HG02763 (cell line): Measurements from ENCODE around the gene GNB3.

ENCODE experiments used
- ATAC-seq: cut with Tn5 transposase; IDR thresholded peaks from one replicate; pipeline ENCODE4 v1.9.1; 2021; ENCODE audit warnings: mild to moderate bottlenecking, moderate library complexity; ENCODE audit not compliant: unreplicated experiment

The GNB3 gene

DNA sequence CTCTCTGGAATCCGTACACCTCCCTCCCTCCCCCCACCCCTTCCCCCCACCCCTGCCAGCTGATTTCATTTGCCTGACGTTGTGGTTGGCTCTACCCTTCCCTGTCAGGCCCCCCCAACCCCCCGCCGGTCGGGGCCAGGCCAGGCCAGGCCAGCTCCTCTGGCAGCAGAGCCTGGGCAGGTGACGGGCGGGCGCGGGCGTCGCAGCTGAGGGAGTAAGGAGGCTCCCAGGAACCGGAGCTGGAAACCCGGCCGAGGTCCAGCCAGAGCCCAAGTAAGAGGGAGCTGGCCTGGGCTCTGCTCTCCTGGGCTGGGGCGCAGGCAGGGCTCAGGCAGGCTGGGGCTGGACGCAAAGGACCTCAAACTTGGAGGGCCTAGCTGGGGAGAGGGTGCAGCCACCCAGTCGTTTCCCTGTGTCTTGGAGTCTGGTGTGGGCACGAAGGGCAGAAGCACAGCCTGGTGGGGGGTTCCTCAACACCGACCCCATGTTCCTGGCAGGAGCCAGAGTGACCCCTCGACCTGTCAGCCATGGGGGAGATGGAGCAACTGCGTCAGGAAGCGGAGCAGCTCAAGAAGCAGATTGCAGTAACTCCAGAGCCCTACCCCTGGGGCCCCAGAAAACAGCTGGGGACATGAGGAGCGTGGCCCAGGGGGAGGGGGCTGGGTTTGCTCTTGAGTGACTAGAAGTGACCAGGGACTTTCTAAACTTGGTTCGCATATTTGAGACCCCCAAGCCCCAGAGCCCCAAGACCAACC is at the start of gene GNB3:
GNB3 (plus strand) TSS at position 165 of the 755 bp plus-strand sequence; CDS start at position 528, 363 bp downstream.
- ATAC-seq, result no peak

DNA sequence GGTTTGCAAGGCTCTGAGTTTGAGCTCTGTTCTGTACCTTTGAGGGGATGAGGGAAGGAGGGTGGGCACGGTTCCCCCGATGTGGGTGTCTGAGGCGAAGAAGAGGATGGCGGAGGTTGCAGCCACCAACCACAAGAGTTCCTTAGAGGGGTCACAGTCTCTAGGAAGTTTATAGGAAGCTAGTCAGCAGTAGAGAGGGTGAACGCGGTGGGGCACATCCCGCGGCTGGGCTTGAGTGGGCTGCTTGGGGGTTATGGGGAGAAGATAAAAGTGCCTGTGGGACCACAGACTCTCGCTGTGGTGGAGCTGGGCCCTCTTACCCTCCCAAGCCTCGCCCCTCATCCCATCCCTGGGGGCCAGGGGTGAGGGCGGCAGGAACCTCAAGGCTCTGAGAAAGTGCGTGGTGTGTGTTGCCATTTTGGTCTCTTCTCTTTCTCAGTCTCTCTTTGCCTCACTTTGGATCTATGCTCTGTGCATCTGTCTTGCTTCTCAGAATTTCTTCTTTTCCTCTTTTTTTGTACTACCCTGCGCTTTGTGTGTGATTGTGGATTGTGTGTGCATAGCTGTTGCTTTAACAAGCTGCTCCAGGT is 48.7 kb upstream of the GNB3 start:
- ATAC-seq, result no peak

DNA sequence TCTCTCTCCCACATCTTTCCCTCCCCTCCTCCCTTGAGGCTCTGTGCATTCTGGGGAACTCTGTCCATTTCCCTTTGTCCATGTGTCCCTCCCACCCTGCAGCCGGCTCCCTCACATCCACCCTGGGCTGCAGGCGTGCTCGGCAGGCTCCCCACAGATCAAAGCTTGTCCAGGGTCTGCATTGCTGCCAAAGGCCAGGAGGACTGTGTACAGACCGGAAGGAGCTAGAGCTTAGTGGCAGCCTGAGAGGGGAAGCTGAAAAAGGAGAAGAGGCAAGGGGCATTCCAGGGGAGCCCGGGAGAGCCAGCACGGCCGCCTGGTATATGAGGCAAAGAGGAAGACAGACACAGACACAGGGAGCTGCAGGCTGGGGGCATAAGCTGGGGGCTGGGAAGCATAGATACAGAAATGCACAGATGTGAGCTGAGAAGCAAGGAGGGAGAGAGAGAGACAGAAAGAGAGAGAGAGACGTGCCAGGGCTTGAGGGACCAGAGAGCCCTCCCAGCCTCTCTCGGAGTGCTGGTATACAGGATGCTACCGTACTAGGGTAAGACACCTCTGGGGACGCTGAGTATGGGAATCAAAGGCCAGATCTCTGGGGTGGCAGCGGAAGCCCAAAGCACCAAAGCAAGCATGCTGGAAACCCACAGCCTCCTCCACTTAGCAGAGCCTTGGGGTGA is 48.1 kb upstream of the GNB3 start:
- no peak for ATAC-seq

DNA sequence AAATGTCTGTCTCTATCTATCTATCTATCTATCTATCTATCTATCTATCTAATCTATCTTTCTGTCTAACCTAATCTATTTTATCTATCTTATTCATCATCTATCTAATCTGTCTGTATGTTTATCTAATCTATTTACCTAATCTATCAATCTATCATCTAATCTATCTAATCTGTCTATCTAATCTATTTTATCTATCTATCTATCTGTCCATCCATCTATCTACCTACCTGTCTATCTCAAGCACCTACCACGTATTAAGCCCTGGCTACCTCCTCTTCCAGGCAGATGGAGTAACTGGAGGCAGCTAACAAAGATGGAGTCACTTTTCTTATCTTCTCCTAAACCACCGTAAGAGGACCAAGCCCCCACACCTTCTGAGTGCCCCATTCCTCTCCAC is 45.6 kb upstream of the GNB3 start:
- no peak for ATAC-seq

DNA sequence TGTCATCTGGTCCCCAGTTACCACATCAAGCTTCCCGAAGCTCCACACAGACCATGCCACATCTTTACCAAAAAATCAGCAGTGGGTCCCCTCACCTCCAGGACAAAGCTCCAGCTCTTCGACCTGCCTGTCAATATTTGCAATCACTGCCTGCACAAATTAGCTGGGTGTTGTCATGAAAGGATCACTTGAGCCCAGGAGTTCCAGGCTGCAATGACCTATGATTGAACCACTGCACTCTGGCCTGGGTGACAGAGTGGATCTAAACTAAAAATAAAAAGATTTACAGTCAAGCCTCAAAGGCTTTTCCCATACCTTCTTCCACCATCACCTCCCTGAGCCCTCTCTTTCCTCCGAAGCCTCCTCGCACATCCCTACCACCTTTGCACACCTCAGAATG is 44.1 kb upstream of the GNB3 start:
- ATAC-seq, result no peak

DNA sequence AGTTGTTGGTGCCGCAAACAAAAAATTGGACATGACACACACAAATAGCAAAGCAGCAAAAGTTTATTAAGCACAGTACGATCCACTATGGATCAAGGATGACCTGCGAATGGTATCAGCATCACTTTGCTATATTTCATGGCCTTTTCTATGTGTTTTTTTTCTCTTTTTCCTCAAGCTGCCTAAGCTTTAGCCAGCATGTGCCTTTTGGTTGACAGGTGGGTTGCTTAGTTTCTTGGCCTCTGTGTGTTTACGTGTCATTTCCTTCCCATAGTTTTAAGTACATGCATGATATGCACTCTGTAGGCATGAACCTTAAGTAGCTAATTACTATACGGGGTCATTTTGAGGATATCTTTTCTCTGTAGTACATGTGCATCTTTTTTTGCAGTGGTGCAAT is 41.6 kb upstream of the GNB3 start:
- ATAC-seq, result no peak

DNA sequence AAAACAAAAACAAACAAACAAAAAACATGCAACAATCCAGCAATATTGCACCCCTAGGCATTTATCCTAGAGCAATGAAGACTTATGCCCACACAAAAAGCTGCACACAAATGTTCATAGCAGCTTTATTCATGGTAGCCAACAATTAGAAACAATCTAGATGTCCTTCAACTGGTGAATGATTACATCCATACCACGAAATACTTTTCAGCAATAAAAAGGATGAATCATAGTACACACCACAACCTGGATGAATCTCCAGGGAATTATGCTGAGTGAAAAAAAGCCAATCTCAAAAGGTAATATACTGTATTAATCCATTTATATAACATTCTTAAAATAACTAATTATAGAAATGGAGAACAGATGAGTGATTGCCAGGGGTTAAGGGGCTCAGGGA is 33.6 kb upstream of the GNB3 start:
- ATAC-seq, result no peak

DNA sequence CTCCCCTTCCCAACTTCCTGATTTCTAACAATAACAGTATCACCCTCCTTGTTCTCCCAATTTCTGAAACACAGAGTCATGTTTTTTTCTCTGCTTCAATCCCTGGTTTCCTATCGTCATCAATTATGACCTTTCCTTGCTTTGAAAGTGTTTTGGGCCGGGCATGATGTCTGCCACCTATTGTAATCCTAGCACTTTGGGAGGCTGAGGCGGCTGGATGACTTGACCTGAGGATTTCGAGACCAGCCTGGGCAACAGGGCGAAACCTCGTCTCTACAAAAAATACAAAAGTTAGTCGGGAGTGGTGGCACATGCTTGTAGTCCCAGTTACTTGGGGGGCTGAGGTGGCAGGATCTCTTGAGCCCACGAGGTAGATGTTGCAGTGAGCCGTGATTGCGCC is 31.7 kb upstream of the GNB3 start:
- ATAC-seq, result no peak

DNA sequence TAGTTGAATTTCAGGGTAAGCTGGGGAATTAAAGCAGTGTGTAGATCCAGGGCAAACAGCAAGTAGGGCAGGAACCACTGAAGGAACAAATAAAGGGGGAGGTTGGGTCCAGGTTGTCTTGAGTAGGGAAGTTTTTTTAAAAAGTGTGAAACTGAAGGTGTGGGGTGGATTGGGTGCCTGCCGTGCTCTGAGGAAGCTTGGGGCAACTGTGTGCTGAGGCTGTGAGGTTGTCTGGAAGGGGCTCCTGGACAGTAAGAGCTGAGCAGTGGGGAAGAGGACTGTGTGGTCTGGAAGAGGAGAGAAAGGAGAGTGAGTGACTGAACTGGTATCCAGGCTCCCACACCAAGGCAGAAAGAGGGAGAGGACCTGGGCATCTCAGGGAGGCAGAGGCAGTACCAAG is 30.0 kb upstream of the GNB3 start:
- no peak for ATAC-seq

DNA sequence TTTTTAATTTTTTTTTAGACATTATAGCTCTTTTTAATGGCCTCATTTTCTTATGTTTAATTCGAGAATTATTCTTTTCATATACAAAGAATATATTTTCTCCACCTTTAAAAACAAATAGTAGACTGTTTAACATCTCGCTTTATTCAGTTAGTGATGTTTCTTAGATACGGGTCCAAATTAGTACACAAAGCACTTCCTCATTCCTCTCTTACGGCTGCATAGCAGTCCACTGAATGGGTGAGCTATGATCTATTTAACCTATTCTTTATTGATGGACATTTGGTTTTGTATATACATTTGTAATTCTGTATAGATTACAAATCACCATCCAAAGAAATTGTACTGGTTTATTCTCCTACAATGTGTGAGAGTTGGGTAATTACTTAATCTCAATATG is 27.4 kb upstream of the GNB3 start:
- ATAC-seq, result no peak

DNA sequence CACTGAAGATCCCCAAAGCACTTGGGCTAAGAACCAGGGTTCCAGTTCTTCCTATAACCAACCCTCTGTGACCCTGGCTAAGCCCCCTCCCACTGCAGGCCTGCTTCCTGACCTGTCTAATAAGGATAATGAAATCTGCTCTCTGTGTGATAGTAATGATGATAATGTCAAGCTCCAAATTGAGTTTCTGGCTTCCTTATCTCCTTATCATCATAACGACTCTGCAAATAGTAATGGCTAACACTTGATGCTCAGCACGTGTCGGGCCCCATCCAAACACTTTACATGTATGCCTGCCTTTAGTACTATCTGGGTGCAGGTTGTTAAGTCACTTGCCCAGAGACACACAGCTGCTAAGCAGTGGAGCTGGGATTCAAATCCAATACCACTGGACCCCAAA is 24.1 kb upstream of the GNB3 start:
- ATAC-seq, result no peak

DNA sequence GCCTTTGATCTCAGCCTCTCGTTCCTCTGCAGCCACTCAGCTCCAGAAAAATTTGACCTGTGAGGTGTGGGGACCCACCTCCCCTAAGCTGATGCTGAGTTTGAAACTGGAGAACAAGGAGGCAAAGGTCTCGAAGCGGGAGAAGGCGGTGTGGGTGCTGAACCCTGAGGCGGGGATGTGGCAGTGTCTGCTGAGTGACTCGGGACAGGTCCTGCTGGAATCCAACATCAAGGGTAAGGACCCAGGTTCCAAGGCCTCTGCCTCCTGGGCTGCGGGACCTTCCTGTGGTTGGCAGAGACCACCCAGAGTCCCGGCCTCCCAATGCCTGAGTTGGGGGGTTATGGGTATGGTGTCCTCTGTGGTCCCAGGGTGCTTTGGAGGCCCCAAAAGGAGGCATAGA is 23.6 kb upstream of the GNB3 start:
- no peak for ATAC-seq

DNA sequence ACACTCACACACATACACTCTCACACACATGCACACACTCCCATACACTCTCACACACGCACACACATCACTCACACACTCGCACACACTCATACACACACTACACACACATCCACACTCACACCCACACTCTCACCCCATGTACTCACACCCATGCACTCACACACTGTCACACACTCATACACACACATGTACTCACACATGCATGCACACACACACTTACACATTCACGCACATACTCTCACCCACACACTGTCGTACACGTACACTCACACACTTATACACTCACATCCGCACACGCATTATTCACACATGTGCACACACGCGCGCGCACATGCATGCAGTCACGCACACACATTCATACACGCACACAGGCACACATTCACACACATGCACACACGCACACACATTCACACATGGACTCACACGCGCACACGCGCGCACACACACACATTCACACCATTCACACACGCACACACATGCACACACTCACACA is 23.0 kb upstream of the GNB3 start:
- ATAC-seq, result no peak

DNA sequence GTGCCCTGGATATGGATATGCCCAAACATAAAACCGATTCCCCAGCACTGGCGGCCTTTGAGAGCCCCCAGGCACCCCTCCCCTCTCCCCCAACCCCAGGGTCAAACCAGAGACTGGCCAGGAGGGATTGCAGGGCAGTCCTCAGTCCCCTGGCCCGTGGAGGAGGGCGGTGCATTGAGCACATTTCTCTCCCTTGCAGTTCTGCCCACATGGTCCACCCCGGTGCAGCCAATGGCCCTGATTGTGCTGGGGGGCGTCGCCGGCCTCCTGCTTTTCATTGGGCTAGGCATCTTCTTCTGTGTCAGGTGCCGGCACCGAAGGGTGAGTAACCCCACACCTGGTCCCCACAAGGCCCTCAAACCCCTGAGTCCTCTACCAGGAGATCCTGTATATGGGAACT is 22.5 kb upstream of the GNB3 start:
- ATAC-seq, result no peak

DNA sequence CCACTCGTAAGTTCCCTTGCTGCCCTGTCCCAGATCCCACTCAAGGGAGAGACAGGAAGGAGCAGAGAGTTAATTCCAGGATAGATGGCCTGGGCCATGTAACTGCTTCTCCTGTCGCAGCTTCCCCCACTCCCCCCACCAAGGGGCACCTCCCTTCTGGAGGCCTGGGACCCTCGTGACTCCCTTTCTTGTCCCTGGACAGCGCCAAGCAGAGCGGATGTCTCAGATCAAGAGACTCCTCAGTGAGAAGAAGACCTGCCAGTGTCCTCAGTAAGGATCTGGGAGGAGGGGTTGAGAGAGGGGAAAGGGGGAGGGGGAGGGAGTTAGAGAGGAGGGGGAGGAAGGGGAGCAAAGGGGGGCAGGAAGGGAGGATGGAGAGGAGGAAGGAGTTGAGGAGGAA is 22.1 kb upstream of the GNB3 start:
- no peak for ATAC-seq

DNA sequence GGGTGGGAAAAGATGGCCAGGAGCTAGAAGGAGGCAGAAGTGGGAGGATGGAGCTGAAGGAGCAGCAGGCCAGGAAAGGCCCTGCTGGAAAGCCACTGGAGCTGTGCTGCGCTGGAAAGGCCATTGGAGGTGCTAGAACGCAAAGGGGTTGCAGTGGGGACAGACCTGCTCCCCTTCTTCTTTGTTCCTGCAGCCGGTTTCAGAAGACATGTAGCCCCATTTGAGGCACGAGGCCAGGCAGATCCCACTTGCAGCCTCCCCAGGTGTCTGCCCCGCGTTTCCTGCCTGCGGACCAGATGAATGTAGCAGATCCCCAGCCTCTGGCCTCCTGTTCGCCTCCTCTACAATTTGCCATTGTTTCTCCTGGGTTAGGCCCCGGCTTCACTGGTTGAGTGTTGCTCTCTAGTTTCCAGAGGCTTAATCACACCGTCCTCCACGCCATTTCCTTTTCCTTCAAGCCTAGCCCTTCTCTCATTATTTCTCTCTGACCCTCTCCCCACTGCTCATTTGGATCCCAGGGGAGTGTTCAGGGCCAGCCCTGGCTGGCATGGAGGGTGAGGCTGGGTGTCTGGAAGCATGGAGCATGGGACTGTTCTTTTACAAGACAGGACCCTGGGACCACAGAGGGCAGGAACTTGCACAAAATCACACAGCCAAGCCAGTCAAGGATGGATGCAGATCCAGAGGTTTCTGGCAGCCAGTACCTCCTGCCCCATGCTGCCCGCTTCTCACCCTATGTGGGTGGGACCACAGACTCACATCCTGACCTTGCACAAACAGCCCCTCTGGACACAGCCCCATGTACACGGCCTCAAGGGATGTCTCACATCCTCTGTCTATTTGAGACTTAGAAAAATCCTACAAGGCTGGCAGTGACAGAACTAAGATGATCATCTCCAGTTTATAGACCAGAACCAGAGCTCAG is 21.4 kb upstream of the GNB3 start:
- ATAC-seq, result no peak

DNA sequence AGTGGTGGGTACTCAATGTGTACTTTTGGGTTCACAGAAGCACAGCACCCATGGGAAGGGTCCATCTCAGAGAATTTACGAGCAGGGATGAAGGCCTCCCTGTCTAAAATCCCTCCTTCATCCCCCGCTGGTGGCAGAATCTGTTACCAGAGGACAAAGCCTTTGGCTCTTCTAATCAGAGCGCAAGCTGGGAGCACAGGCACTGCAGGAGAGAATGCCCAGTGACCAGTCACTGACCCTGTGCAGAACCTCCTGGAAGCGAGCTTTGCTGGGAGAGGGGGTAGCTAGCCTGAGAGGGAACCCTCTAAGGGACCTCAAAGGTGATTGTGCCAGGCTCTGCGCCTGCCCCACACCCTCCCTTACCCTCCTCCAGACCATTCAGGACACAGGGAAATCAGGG is 20.6 kb upstream of the GNB3 start:
- no peak for ATAC-seq

DNA sequence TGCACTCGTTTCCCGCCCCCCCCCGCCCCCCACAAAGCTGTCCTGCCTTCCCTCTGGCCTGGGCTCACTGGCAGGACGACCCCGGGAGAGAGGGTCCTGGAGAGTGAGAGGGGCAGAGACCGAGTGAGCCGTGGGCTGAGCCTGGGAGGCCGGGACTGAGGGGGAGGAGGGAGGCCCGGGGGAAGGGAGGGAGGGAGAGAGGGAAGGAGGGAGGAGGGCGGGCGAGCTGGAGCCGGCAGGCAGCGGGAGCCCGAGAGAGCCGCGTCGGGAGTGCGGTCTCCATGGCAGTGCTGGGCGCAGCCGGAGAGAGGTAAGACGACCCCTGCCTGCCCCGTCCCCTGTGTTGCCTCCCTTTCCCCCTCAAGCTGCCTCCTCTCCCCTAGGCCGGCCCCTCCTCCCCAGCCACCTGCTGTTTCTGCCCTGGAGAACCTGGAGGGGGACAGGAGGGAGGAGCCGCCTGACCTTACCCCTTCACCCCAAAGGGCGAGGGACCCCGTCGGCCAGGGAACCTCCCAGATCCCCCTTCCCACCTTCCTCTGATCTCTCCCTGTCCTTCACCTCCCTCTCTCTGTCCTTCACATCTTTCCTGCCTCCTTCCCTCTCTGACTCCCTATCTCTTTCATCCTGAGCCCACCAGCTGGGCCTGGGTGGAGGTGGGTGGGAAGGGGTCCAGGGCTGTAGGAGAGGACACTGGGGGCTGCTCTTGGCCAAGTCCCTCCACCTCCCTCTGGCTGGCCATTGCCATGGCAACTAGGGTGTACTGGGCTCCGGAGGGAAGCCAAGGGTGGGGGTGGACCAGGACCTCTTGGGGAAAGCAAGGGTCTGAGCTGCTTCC is 18.9 kb upstream of the GNB3 start, which contains the start of gene GPR162:
GPR162 (plus strand) TSS at position 231 of the 835 bp plus-strand sequence. CDS start 2,078 bp downstream, outside the sequence.
- ATAC-seq, result no peak

DNA sequence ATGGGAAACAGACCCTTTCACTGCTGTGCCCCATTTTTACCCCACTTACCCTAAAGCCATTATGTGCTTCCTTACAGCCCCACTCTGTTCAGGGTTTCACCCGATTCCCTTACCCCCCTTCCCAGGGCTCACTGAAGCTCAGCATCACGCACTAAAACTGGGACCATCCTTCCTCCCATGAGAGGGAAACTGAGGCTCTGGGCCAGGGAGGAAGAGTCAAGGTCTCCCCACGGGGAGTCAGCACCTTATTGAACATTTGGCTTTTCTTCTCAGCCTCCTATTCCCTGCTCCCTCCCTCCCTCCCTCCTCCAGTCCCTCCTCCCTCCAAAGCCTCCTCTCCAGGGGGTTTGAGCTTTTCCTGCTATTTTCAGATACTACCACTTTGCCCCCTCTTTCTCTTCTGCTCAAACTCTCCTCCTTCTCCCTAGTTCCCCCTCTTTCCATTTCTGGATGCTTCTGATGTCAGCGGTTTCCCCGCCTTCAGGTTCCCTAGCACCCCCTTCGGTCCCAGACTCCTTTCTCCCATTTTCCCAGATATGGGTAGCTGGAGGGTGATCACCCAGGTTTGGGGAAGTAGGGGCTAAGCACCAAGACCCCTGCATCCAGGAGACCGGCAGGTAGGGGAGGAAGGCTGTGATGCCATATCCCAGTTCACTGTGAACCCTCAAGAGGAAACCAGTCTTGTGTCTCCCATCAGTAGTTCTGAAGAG is 18.1 kb upstream of the GNB3 start:
- ATAC-seq, result no peak
